Measurements from ENCODE around the gene NKX2-1. TPM values are rescaled to one million over a fixed set of nuclear protein-coding genes. Genes with fewer than 3 reads are reported as not detected.

NKX2-1 gene
- total and polyA plus RNA-seq, 2 donors (not counting 1 experiment from before 2014, with no cell fraction given), result not detected

GRCh38 chr14:36520601-36521525 lies 831 bp upstream of the NKX2-1 start:
- H3K4me1 Mint-ChIP-seq, result peaks cover 10% of the 10 kb centered on the region
- 5% methylated on average over 57 of the region's 63 CpGs for WGBS (ENCODE audit: insufficient coverage)
- Histone ChIP-seq H2AFZ (ENCODE audit: insufficient read depth, low read depth, low read length, poor library complexity, severe bottlenecking) (peak overlapping the region; percentile 16), H3K27ac (ENCODE audit: low read length in 2 of 2) (no peak overlapping the region), H3K9me3 (ENCODE audit: control extremely low read depth in 1 of 3, control insufficient read depth in 2 of 3, insufficient read depth in 1 of 3, low read length in 2 of 3) (peaks cover 0 to 46% (median 0%) of the 10 kb centered on the region in 3 donors), H3K4me3 (ENCODE audit: control extremely low read depth in 1 of 5, extremely low read depth in 1 of 5, insufficient read depth in 1 of 5, low read depth in 2 of 5, low read length in 4 of 5) (no peak overlapping the region), H3K9ac (ENCODE audit: low read length) (no peak overlapping the region), H3K79me2 (ENCODE audit: control insufficient read depth, insufficient read depth, low read length) (no peaks in the 10 kb centered on the region), H3K4me2 (replicated peaks; ENCODE audit: low read depth, low read length, poor library complexity, severe bottlenecking) (peak overlapping the region; percentile 26), H3K27me3 (replicated peaks in 1 of 4; ENCODE audit: control extremely low read depth in 1 of 4, control insufficient read depth in 3 of 4, insufficient read depth in 4 of 4, low read length in 3 of 4) (peaks cover 0 to 80% (median 29%) of the 10 kb centered on the region in 4 experiments), H3K36me3 (replicated peaks in 1 of 2; ENCODE audit: control extremely low read depth in 1 of 2, control insufficient read depth in 1 of 2, extremely low read depth in 1 of 2, insufficient read depth in 2 of 2, low read length in 1 of 2) (no peaks in the 10 kb centered on the region), H3K4me1 (ENCODE audit: control insufficient read depth in 2 of 2, insufficient read depth in 2 of 2, low read length in 2 of 2) (peaks cover 8 to 9% of the 10 kb centered on the region in 2 donors), H4K20me1 (ENCODE audit: control insufficient read depth, insufficient read depth, low read length, poor library complexity, severe bottlenecking) (no peaks in the 10 kb centered on the region)
- ChIA-PET CTCF (no interaction called here), POLR2A (no interaction called here)
- no peaks in the 10 kb centered on the region for H3K9me3 Mint-ChIP-seq (ENCODE audit: insufficient read depth)
- DNase-seq (no peak), ATAC-seq (ENCODE audit: low read depth) (no peak)
- no peak overlapping the region for H3K27ac Mint-ChIP-seq
- TF ChIP-seq CTCF (IDR thresholded peaks at IDR 0.05), result no peak
- no peak for TF ChIP-seq EZH2 (IDR thresholded peaks at IDR 0.05; ENCODE audit: borderline replicate concordance, insufficient read depth, low read depth, low read length, poor library complexity, severe bottlenecking)
- intact Hi-C loops (cut with micrococcal nuclease), result no loop called here
- no peak overlapping the region for H3K4me3 Mint-ChIP-seq
- peaks cover 55% of the 10 kb centered on the region for H3K27me3 Mint-ChIP-seq
